ENCODE results near the gene EPYC. TPM values are rescaled to one million over a fixed set of nuclear protein-coding genes. Genes with fewer than 3 reads are reported as not detected.

Gene EPYC
- total RNA-seq, 2 donors from 2014 or later, result not detected

GRCh38 chr12:91017043-91017442 lies 12.3 kb upstream of the EPYC start:
- peaks cover 18% of the 10 kb centered on the region for H3K27me3 Mint-ChIP-seq
- no peak overlapping the region for H3K27ac Mint-ChIP-seq
- no peaks in the 10 kb centered on the region for H3K36me3 Mint-ChIP-seq (ENCODE audit: low read depth)
- ATAC-seq (no peak), DNase-seq (no peak)
- no peaks in the 10 kb centered on the region for H3K4me1 Mint-ChIP-seq
- no peaks in the 10 kb centered on the region for H3K9me3 ChIP-seq (ENCODE audit: control insufficient read depth, low read length, poor library complexity, severe bottlenecking)
- H3K4me3 Mint-ChIP-seq, result no peak overlapping the region

- no peaks in the 10 kb centered on the region for H3K9me3 ChIP-seq (ENCODE audit: control insufficient read depth, low read length, poor library complexity, severe bottlenecking)
- Mint-ChIP-seq H3K27me3 (peaks cover 6% of the 10 kb centered on the region), H3K27ac (no peak overlapping the region), H3K36me3 (ENCODE audit: low read depth) (no peaks in the 10 kb centered on the region), H3K4me3 (no peak overlapping the region), H3K4me1 (no peaks in the 10 kb centered on the region)
- no peak for DNase-seq
- no peak for ATAC-seq
Observed at GRCh38 chr12:91009319-91009950, 4.7 kb upstream of the EPYC start.

GRCh38 chr12:91007531-91008290 lies 2.9 kb upstream of the EPYC start:
- H3K27ac Mint-ChIP-seq, result no peak overlapping the region

GRCh38 chr12:91003737-91004136 lies 1.0 kb downstream of the EPYC start:
- Mint-ChIP-seq H3K27ac (no peak overlapping the region), H3K36me3 (ENCODE audit: low read depth) (no peaks in the 10 kb centered on the region), H3K4me1 (no peaks in the 10 kb centered on the region), H3K27me3 (peaks cover 5% of the 10 kb centered on the region), H3K4me3 (no peak overlapping the region)
- DNase-seq (no peak), ATAC-seq (no peak)
- no peaks in the 10 kb centered on the region for H3K9me3 ChIP-seq (ENCODE audit: control insufficient read depth, low read length, poor library complexity, severe bottlenecking)

More at GRCh38 chr12:91007531-91008290, 2.9 kb upstream of the EPYC start:
- Mint-ChIP-seq H3K36me3 (ENCODE audit: low read depth) (no peaks in the 10 kb centered on the region), H3K4me1 (no peaks in the 10 kb centered on the region), H3K4me3 (no peak overlapping the region), H3K27me3 (no peaks in the 10 kb centered on the region)
- ATAC-seq (no peak), DNase-seq (no peak)
- H3K9me3 ChIP-seq (ENCODE audit: control insufficient read depth, low read length, poor library complexity, severe bottlenecking), result no peaks in the 10 kb centered on the region

- Mint-ChIP-seq H3K36me3 (ENCODE audit: low read depth) (no peaks in the 10 kb centered on the region), H3K4me3 (no peak overlapping the region), H3K27me3 (peaks cover 5% of the 10 kb centered on the region), H3K27ac (no peak overlapping the region), H3K4me1 (no peaks in the 10 kb centered on the region)
- no peak for DNase-seq
- no peaks in the 10 kb centered on the region for H3K9me3 ChIP-seq (ENCODE audit: control insufficient read depth, low read length, poor library complexity, severe bottlenecking)
- ATAC-seq, result no peak
Observed at GRCh38 chr12:91001306-91001705, 3.5 kb downstream of the EPYC start.

- peaks cover 5% of the 10 kb centered on the region for H3K27me3 Mint-ChIP-seq
- no peaks in the 10 kb centered on the region for H3K36me3 Mint-ChIP-seq (ENCODE audit: low read depth)
- DNase-seq (no peak), ATAC-seq (no peak)
- H3K27ac Mint-ChIP-seq, result no peak overlapping the region
- no peaks in the 10 kb centered on the region for H3K4me1 Mint-ChIP-seq
- no peak overlapping the region for H3K4me3 Mint-ChIP-seq
- no peaks in the 10 kb centered on the region for H3K9me3 ChIP-seq (ENCODE audit: control insufficient read depth, low read length, poor library complexity, severe bottlenecking)
Observed at GRCh38 chr12:90999966-91000365, 4.8 kb downstream of the EPYC start.

- no peaks in the 10 kb centered on the region for H3K4me1 Mint-ChIP-seq
- no peak overlapping the region for H3K4me3 Mint-ChIP-seq
- H3K27me3 Mint-ChIP-seq, result peaks cover 5% of the 10 kb centered on the region
- no peaks in the 10 kb centered on the region for H3K36me3 Mint-ChIP-seq (ENCODE audit: low read depth)
- no peak overlapping the region for H3K27ac Mint-ChIP-seq
- ATAC-seq (no peak), DNase-seq (no peak)
- no peaks in the 10 kb centered on the region for H3K9me3 ChIP-seq (ENCODE audit: control insufficient read depth, low read length, poor library complexity, severe bottlenecking)
Observed at GRCh38 chr12:90999527-90999926, 5.2 kb downstream of the EPYC start.

- Mint-ChIP-seq H3K4me3 (no peak overlapping the region), H3K4me1 (no peaks in the 10 kb centered on the region), H3K27me3 (peaks cover 5% of the 10 kb centered on the region), H3K36me3 (ENCODE audit: low read depth) (no peaks in the 10 kb centered on the region), H3K27ac (no peak overlapping the region)
- ATAC-seq (no peak), DNase-seq (no peak)
- no peaks in the 10 kb centered on the region for H3K9me3 ChIP-seq (ENCODE audit: control insufficient read depth, low read length, poor library complexity, severe bottlenecking)
Observed at GRCh38 chr12:90995010-90995409, 9.8 kb downstream of the EPYC start.

GRCh38 chr12:90991952-90992465 lies 12.8 kb downstream of the EPYC start:
- no peaks in the 10 kb centered on the region for H3K36me3 Mint-ChIP-seq (ENCODE audit: low read depth)
- H3K4me3 Mint-ChIP-seq, result no peak overlapping the region
- ATAC-seq, result no peak
- no peak for DNase-seq
- peaks cover 5% of the 10 kb centered on the region for H3K27me3 Mint-ChIP-seq
- no peak overlapping the region for H3K27ac Mint-ChIP-seq
- H3K4me1 Mint-ChIP-seq, result no peaks in the 10 kb centered on the region
- H3K9me3 ChIP-seq (ENCODE audit: control insufficient read depth, low read length, poor library complexity, severe bottlenecking), result no peaks in the 10 kb centered on the region

- H3K9me3 ChIP-seq (ENCODE audit: control insufficient read depth, low read length, poor library complexity, severe bottlenecking), result no peaks in the 10 kb centered on the region
- Mint-ChIP-seq H3K27ac (no peak overlapping the region), H3K4me1 (no peaks in the 10 kb centered on the region), H3K27me3 (peaks cover 5% of the 10 kb centered on the region), H3K4me3 (no peak overlapping the region), H3K36me3 (ENCODE audit: low read depth) (no peaks in the 10 kb centered on the region)
- no peak for ATAC-seq
- DNase-seq, result no peak
Observed at GRCh38 chr12:90990611-90991010, 14.2 kb downstream of the EPYC start.

- no peak overlapping the region for H3K27ac Mint-ChIP-seq
- no peak for ATAC-seq
Observed at GRCh38 chr12:90989686-90990111, 15.1 kb downstream of the EPYC start.

GRCh38 chr12:90987520-90987919 lies 17.3 kb downstream of the EPYC start:
- no peak for DNase-seq

More at GRCh38 chr12:90989686-90990111, 15.1 kb downstream of the EPYC start:
- Mint-ChIP-seq H3K36me3 (ENCODE audit: low read depth) (no peaks in the 10 kb centered on the region), H3K4me3 (no peak overlapping the region), H3K4me1 (no peaks in the 10 kb centered on the region), H3K27me3 (peaks cover 5% of the 10 kb centered on the region)
- no peak for DNase-seq
- no peaks in the 10 kb centered on the region for H3K9me3 ChIP-seq (ENCODE audit: control insufficient read depth, low read length, poor library complexity, severe bottlenecking)

GRCh38 chr12:90987101-90987500 lies 17.7 kb downstream of the EPYC start:
- Mint-ChIP-seq H3K4me3 (no peak overlapping the region), H3K4me1 (peaks cover 2% of the 10 kb centered on the region), H3K36me3 (ENCODE audit: low read depth) (peaks cover 3% of the 10 kb centered on the region), H3K27ac (no peak overlapping the region), H3K27me3 (peaks cover 16% of the 10 kb centered on the region)
- ATAC-seq (no peak), DNase-seq (no peak)
- no peaks in the 10 kb centered on the region for H3K9me3 ChIP-seq (ENCODE audit: control insufficient read depth, low read length, poor library complexity, severe bottlenecking)

More at GRCh38 chr12:90987520-90987919, 17.3 kb downstream of the EPYC start:
- H3K27ac Mint-ChIP-seq, result no peak overlapping the region
- ATAC-seq, result no peak
- no peaks in the 10 kb centered on the region for H3K9me3 ChIP-seq (ENCODE audit: control insufficient read depth, low read length, poor library complexity, severe bottlenecking)
- peaks cover 2% of the 10 kb centered on the region for H3K4me1 Mint-ChIP-seq
- H3K36me3 Mint-ChIP-seq (ENCODE audit: low read depth), result peaks cover 3% of the 10 kb centered on the region
- H3K27me3 Mint-ChIP-seq, result peaks cover 16% of the 10 kb centered on the region
- no peak overlapping the region for H3K4me3 Mint-ChIP-seq
